ENCODE data around the gene CCDC157.
"Not testable (repeated sequence)": the region's sequence is repeated elsewhere in the genome, so short reads cannot be mapped to it uniquely, and the experiment has no call there.

GRCh38 chr22:30402766-30403104, 45.9 kb downstream of the CCDC157 start:
- TF ChIP-seq POLR2AphosphoS5, POLR2A (IDR thresholded peaks at IDR 0.05; ENCODE audit: low read depth, low read length): not testable (repeated sequence)
